ENCODE data around the gene CEACAM8.
"Not testable (repeated sequence)": the region's sequence is repeated elsewhere in the genome, so short reads cannot be mapped to it uniquely, and the experiment has no call there.

The CEACAM8 gene

GRCh38 chr19:42594617-42595489 lies at the start of gene CEACAM8:
Gene CEACAM8, minus strand, starts transcription at chr19:42594924. Its CDS starts 96 bp downstream, at chr19:42594828.
- CTCF ChIA-PET: interaction anchor here (1.0 to 4.5 kb wide), 12 partner anchors 11 to 144 kb away, joined by 3 to 80 read pairs (median 22); partner anchors contain the start of gene CEACAM1
- TF ChIP-seq ZSCAN4 (tag by site-specific recombination; IDR thresholded peaks at IDR 0.05): peak; percentile 45; the same call in 1 of the 2 replicates
- no peak for TF ChIP-seq ZNF621 (tag by site-specific recombination; IDR thresholded peaks at IDR 0.05)
- no peaks in the 10 kb centered on the region for H3K36me3 ChIP-seq (ENCODE audit: control insufficient read depth in 2 of 2, insufficient read depth in 1 of 2, low read length in 2 of 2)
- no peak within 1 kb of the TSS for H3K4me3 ChIP-seq (ENCODE audit: low read depth, low read length)
- no peaks in the 10 kb centered on the region for H3K4me1 ChIP-seq (ENCODE audit: control insufficient read depth, insufficient read depth, low read length)
- no peaks in the 10 kb centered on the region; the same call in 1 of the 2 replicates for H3K9me3 ChIP-seq (ENCODE audit: control insufficient read depth, insufficient read depth, low read depth, low read length)
- no peak within 1 kb of the TSS for H3K27ac ChIP-seq (ENCODE audit: extremely low read depth, low read depth, low read length)
- POLR2A ChIA-PET: no interaction called here

- H3K4me3 ChIP-seq (ENCODE audit: low read depth, low read length); H3K36me3 ChIP-seq (ENCODE audit: control insufficient read depth in 2 of 2, insufficient read depth in 1 of 2, low read length in 2 of 2); H3K27ac ChIP-seq (ENCODE audit: extremely low read depth, low read depth, low read length); H3K9me3 ChIP-seq (ENCODE audit: control insufficient read depth, insufficient read depth, low read depth, low read length); H3K4me1 ChIP-seq (ENCODE audit: control insufficient read depth, insufficient read depth, low read length); POLR2A ChIA-PET; CTCF ChIA-PET: not testable (repeated sequence)
Observed at GRCh38 chr19:42639324-42640092, 44.8 kb upstream of the CEACAM8 start.

- no peak for TF ChIP-seq ZNF274 (IDR thresholded peaks at IDR 0.05; ENCODE audit: low read length)
- no peak for TF ChIP-seq ZNF274 (tag by site-specific recombination; IDR thresholded peaks at IDR 0.05; ENCODE audit: borderline replicate concordance)
- no peak for TF ChIP-seq EGR2 (tag by site-specific recombination; IDR thresholded peaks at IDR 0.05; ENCODE audit: low read depth)
- TF ChIP-seq ZNF155 (tag by site-specific recombination; IDR thresholded peaks at IDR 0.05): no peak
- no peak for TF ChIP-seq GFI1B (tag by site-specific recombination; IDR thresholded peaks at IDR 0.05)
- TF ChIP-seq HIC1 (tag by site-specific recombination; IDR thresholded peaks at IDR 0.05): no peak
- no peak for TF ChIP-seq ZNF791 (tag by site-specific recombination; IDR thresholded peaks at IDR 0.05)
- TF ChIP-seq ZNF433 (tag by site-specific recombination; IDR thresholded peaks at IDR 0.05; ENCODE audit: low read depth): no peak
- TF ChIP-seq KLF8 (tag by site-specific recombination; IDR thresholded peaks at IDR 0.05): no peak
- no peak for TF ChIP-seq ZNF639 (tag by site-specific recombination; IDR thresholded peaks at IDR 0.05)
- no peak for TF ChIP-seq ZSCAN23 (tag by site-specific recombination; IDR thresholded peaks at IDR 0.05)
- no peak for TF ChIP-seq ZNF148 (tag by site-specific recombination; IDR thresholded peaks at IDR 0.05; ENCODE audit: borderline replicate concordance)
- TF ChIP-seq ZNF391 (tag by site-specific recombination; IDR thresholded peaks at IDR 0.05; ENCODE audit: borderline replicate concordance, low read depth): no peak
- no peak for TF ChIP-seq ZNF157 (tag by site-specific recombination; IDR thresholded peaks at IDR 0.05)
- no peak for TF ChIP-seq ZNF571 (tag by site-specific recombination; IDR thresholded peaks at IDR 0.05)
- H3K27ac ChIP-seq (ENCODE audit: extremely low read depth, low read depth, low read length): no peak overlapping the region
- H3K4me1 ChIP-seq (ENCODE audit: control insufficient read depth, insufficient read depth, low read length): no peaks in the 10 kb centered on the region
- ChIA-PET CTCF (interaction anchor here (0.6 to 3.8 kb wide), 52 partner anchors 10 to 1719 kb away, joined by 3 to 71 read pairs (median 4); partner anchors contain the start of gene PSG3), POLR2A (interaction anchor here (0.6 kb wide), 2 partner anchors 22 to 1186 kb away, joined by 3 to 5 read pairs; no protein-coding TSS in a partner anchor)
- no peak overlapping the region for H3K4me3 ChIP-seq (ENCODE audit: low read depth, low read length)
- no peaks in the 10 kb centered on the region; the same call in 1 of the 2 replicates for H3K9me3 ChIP-seq (ENCODE audit: control insufficient read depth, insufficient read depth, low read depth, low read length)
- H3K36me3 ChIP-seq (ENCODE audit: control insufficient read depth in 2 of 2, insufficient read depth in 1 of 2, low read length in 2 of 2): no peaks in the 10 kb centered on the region
Observed at GRCh38 chr19:42635233-42635539, 40.5 kb upstream of the CEACAM8 start.

Data from HEK293 (cell line).